Upper lobe of left lung (tissue), 6 donors: Measurements from ENCODE around the gene RNF4. TPM values are rescaled to one million over a fixed set of nuclear protein-coding genes. Genes with fewer than 3 reads are reported as not detected.
"Not testable (repeated sequence)": the region's sequence is repeated elsewhere in the genome, so short reads cannot be mapped to it uniquely, and the experiment has no call there.

Experiments used
- ATAC-seq, 2 donors: fragments of 200-7000 bp; cut with Tn5 transposase; one replicate each; pipeline ENCODE4 v1.9.1; 2022; ENCODE audit warnings: mild to moderate bottlenecking in 2 of 2, moderate library complexity in 2 of 2; ENCODE audit not compliant: low FRiP score in 2 of 2
- DNase-seq, 2 donors: peaks; one replicate each; pipeline ENCODE4 v3.0.0-alpha.2; 2019 to 2020
- H3K27ac ChIP-seq, 4 donors: fragments of 200-600 bp; sonication (generic); one replicate each; pipeline ENCODE4 v1.5.1; 2016 to 2019
- H3K27me3 ChIP-seq, 4 donors: fragments of 200-600 bp; sonication (generic); one replicate each; pipeline ENCODE4 v1.5.1; 2017 to 2019
- H3K36me3 ChIP-seq, 4 donors: fragments of 200-600 bp; sonication (generic); one replicate each; pipeline ENCODE4 v1.5.1; 2016 to 2019
- H3K4me1 ChIP-seq, 4 donors: fragments of 200-600 bp; sonication (generic); one replicate each; pipeline ENCODE4 v1.5.1; 2018 to 2019
- H3K4me3 ChIP-seq, 4 donors: fragments of 200-600 bp; sonication (generic); one replicate each; pipeline ENCODE4 v1.5.1; 2017 to 2019; ENCODE audit warnings: mild to moderate bottlenecking in 2 of 4, moderate library complexity in 1 of 4
- H3K9me3 ChIP-seq, 4 donors: fragments of 200-600 bp; sonication (generic); one replicate each; pipeline ENCODE4 v1.5.1; 2018 to 2019
- EP300 ChIP-seq, 4 donors: sonication (generic); formaldehyde crosslinking; IDR thresholded peaks; one replicate each; pipeline ENCODE4 v1.5.1; 2017; ENCODE audit warnings: antibody characterized with exemption in 4 of 4, control low read depth in 2 of 4
- POLR2A ChIP-seq, 4 donors: fragments of 450-650 bp; IDR thresholded peaks; one replicate each; pipeline ENCODE4 v1.5.1; 2016 to 2017; ENCODE audit warnings: antibody characterized with exemption in 4 of 4, mild to moderate bottlenecking in 2 of 4
- POLR2AphosphoS5 ChIP-seq, 2 donors: sonication (generic); formaldehyde crosslinking; IDR thresholded peaks; one replicate each; pipeline ENCODE4 v1.5.1; 2017; ENCODE audit warnings: antibody characterized with exemption in 2 of 2
- WGBS, 2 donors: methylation state at CpG; one replicate each; pipeline ENCODE4 v1.1.5; 2017 to 2018; 5-methylcytosine and 5-hydroxymethylcytosine counted together
- total RNA-seq, 6 donors: library from RNA; depleted of rRNA in 4 of 6; stranded (reverse); fragments of >200 nt in 4 of 6; gene quantifications; one replicate each; pipeline versions ENCODE4 v1.1.0 to v1.2.1, GENCODE V29; 2016 to 2021
- TF ChIP-seq, protein P1 (sequence below), 6 experiments: fragments of 450-650 bp in 4 of 6; fragments of 200-600 bp in 2 of 6; sonication (generic) in 2 of 6; IDR thresholded peaks; one replicate each; pipeline ENCODE4 v1.5.1; 2016 to 2019; ENCODE audit warnings: antibody characterized with exemption in 6 of 6
- donor health status: DM: no; HTN: no; CAD: no; lungs with moderate emphysema.
- donor health status: DM: no; HTN: yes; CAD: no; lungs with severe emphysema.

Gene RNF4
- total RNA-seq, 6 donors from 2014 or later, result 28.0 to 48.5 (median 43.3) TPM

DNA sequence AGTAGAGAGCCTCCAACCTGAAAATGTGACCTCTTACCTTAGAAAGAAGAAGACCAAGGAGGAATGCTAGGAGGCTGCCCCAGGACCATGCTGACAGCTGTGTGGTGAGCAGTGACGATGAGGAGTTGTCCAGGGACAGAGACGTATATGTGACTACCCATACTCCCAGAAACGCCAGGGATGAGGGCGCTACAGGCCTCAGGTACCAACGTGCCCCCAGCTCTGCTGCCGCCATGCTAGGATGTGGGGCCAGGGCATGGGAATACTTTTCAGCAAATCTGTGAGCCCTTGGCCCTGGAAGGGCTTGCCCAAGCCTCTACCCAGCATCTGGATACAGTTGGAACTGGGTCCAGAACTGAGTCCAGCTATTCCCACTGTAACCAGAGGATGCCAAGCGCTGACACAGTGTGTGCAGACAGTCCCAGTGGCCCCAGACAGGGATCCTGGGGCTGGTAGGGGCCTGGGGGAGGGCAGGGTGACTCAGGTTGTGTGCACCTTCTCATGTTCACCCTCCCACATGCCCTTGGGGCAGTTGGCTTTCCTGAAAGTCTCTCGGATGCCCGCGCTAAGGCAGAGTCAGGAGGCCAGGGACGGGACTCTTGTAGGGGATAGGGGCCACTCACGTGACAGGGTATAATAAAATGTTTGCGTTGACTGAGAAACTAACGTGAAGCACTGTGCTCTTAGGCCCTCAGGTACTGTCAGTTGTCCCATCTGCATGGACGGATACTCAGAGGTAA lies 43.7 kb downstream of the RNF4 start:
- H3K36me3 ChIP-seq, result peaks cover 23 to 74% (median 52%) of the 10 kb centered on the region in 4 donors
- ATAC-seq (no peak), DNase-seq (no peak)
- no peak for TF ChIP-seq POLR2AphosphoS5 (IDR thresholded peaks at IDR 0.05)
- peaks cover 0 to 5% (median 0%) of the 10 kb centered on the region in 4 donors for H3K4me1 ChIP-seq
- no peak overlapping the region for H3K27ac ChIP-seq
- 94 to 95% methylated on average over 13 to 15 of the region's 15 CpGs for WGBS, 2 donors
- H3K4me3 ChIP-seq, result no peak overlapping the region
- H3K27me3 ChIP-seq, result no peaks in the 10 kb centered on the region
- H3K9me3 ChIP-seq, result no peaks in the 10 kb centered on the region

DNA sequence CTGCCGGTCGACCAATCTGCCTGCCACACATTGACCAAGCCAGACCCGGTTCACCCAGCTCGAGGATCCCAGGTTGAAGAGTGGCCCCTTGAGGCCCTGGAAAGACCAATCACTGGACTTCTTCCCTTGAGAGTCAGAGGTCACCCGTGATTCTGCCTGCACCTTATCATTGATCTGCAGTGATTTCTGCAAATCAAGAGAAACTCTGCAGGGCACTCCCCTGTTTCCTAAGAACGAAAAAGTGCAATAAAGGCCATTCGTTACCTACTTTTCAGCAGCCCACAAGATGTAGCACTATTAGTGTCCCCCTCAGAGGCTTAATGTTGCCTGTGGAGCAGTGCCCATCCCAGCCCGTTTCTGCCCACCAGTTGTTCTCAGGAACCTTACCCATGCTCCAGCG lies 45.3 kb downstream of the RNF4 start:
- not testable (repeated sequence) for H3K4me1 ChIP-seq, H3K4me3 ChIP-seq, ATAC-seq, H3K9me3 ChIP-seq, H3K27ac ChIP-seq, H3K27me3 ChIP-seq, DNase-seq
- H3K36me3 ChIP-seq, result peaks cover 23 to 63% (median 48%) of the 10 kb centered on the region in 4 donors
- WGBS, 2 donors, result 88 to 90% methylated on average over 9 of the region's 9 CpGs

DNA sequence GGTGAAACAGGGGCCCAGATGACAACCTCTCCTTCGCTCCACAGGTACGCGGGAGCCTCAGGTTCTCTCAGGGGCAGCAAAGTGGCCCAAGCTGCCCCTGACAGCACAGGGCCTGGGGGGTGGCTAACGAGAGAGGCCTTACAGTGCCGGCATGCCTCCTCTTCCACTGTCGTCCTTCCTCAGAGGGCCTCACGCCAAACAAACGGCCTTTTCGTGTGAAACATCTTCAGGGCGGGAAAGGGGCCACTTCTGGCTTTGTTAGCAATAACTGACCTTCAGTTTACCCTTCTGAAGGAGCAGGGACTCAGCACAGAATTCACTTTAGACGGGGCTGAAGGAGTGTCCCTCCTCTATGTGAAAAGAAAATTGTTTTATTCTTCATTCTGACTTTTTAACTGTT lies 46.0 kb downstream of the RNF4 start:
- H3K36me3 ChIP-seq, result peaks cover 23 to 57% (median 44%) of the 10 kb centered on the region in 4 donors
- 80 to 84% methylated on average over 9 to 10 of the region's 11 CpGs for WGBS, 2 donors
- not testable (repeated sequence) for H3K9me3 ChIP-seq, H3K27ac ChIP-seq, DNase-seq, H3K4me3 ChIP-seq, ATAC-seq, H3K27me3 ChIP-seq, H3K4me1 ChIP-seq

DNA sequence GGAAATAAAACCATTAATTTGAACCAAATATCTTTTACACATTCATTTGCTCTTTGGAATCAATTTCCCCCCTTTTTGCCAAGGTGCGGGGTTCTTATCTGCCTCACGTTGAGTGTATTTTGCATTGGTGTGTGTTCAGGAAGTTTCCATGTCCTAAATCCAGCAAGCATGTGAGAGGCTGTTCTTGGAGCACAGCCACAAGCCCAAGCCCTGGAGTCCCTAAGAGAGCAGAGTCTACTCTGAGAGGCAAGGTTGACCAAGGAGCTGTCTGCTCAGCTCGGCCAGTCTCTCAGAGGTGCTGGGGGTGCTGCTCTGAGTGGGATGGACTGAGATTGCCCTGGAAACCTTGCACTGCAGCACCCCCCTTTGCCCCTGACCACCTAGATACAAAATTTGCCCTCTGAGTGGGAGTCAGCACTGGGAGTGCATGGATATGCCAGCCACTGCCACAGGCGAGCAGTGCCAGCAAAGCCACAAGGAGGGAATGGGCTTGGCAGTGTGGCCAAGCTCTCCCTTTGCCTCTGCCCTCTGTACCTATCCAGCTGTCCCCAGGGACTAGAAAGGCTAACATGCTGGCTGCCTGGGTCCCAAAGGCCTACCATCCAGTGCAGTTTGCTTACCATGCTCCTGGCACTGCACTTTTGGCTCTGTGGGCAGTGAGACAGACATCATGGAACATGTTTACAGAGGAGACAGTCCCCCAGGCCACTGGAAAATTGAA lies 47.1 kb downstream of the RNF4 start:
- H3K27ac ChIP-seq, result peak overlapping the region in 1 of 4 donors; percentile 30
- H3K27me3 ChIP-seq, result no peaks in the 10 kb centered on the region
- ATAC-seq (peak in 1 of 2 donors; percentile 20), DNase-seq (peak in 1 of 2 donors; percentile 29)
- 59 to 75% methylated on average over 2 to 4 of the region's 4 CpGs for WGBS, 2 donors
- no peaks in the 10 kb centered on the region for H3K9me3 ChIP-seq
- no peak for TF ChIP-seq POLR2A (IDR thresholded peaks at IDR 0.05)
- TF ChIP-seq, protein P1, sequence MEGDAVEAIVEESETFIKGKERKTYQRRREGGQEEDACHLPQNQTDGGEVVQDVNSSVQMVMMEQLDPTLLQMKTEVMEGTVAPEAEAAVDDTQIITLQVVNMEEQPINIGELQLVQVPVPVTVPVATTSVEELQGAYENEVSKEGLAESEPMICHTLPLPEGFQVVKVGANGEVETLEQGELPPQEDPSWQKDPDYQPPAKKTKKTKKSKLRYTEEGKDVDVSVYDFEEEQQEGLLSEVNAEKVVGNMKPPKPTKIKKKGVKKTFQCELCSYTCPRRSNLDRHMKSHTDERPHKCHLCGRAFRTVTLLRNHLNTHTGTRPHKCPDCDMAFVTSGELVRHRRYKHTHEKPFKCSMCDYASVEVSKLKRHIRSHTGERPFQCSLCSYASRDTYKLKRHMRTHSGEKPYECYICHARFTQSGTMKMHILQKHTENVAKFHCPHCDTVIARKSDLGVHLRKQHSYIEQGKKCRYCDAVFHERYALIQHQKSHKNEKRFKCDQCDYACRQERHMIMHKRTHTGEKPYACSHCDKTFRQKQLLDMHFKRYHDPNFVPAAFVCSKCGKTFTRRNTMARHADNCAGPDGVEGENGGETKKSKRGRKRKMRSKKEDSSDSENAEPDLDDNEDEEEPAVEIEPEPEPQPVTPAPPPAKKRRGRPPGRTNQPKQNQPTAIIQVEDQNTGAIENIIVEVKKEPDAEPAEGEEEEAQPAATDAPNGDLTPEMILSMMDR (IDR thresholded peaks at IDR 0.05), result no peak
- no peak for TF ChIP-seq POLR2AphosphoS5 (IDR thresholded peaks at IDR 0.05)
- TF ChIP-seq EP300 (IDR thresholded peaks at IDR 0.05), result no peak
- H3K4me3 ChIP-seq, result no peak overlapping the region
- peaks cover 23 to 47% (median 38%) of the 10 kb centered on the region in 4 donors for H3K36me3 ChIP-seq
- H3K4me1 ChIP-seq, result peaks cover 0 to 5% (median 0%) of the 10 kb centered on the region in 4 donors

DNA sequence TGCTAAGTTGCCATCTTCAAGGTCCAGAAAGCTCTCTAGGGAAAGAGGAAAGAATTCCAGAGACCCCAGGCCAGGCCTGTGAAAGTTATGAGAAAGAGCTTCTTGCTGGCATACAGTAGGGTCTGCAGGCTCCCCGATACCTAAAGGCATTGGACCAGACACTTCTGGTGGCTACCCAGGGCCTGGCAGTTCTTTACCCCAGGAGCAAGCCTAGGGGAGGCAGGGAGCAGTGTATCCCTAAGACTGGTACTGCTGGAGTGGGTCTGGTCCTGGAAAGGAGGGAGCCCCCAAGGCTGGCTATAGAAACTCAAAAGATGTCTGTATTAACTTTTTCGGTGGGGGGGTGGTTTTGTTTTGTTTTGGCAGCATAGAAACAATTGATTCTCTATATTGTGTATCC lies 47.7 kb downstream of the RNF4 start:
- DNase-seq, result no peak
- peaks cover 0 to 5% (median 0%) of the 10 kb centered on the region in 4 donors for H3K4me1 ChIP-seq

DNA sequence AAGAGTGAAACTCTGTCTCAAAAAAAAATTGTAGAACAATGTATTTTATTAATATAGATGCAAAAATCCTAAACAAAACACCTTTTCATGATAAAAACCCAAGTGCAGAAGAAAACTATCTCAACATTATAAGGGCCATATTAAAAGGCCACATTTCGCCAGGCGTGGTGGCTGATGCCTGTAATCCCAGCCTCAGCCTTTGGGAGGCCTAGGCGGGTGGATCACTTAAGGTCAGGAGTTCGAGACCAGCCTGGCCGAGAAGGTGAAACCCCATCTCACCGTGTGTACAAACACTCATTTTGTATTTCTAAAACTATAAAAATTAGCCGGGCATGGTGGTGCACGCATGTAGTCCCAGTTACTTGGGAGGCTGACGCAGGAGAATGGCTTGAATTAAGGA lies 57.7 kb downstream of the RNF4 start:
- no peaks in the 10 kb centered on the region for H3K27me3 ChIP-seq
- DNase-seq (no peak), ATAC-seq (no peak)
- 95 to 96% methylated on average over 9 of the region's 9 CpGs for WGBS, 2 donors
- no peaks in the 10 kb centered on the region for H3K9me3 ChIP-seq
- H3K4me1 ChIP-seq, result no peaks in the 10 kb centered on the region
- H3K27ac ChIP-seq, result no peak overlapping the region
- H3K4me3 ChIP-seq, result no peak overlapping the region
- H3K36me3 ChIP-seq, result no peaks in the 10 kb centered on the region
- TF ChIP-seq POLR2AphosphoS5 (IDR thresholded peaks at IDR 0.05), result no peak
- TF ChIP-seq, protein P1 (IDR thresholded peaks at IDR 0.05), result no peak
- TF ChIP-seq POLR2A (IDR thresholded peaks at IDR 0.05), result no peak
- TF ChIP-seq EP300 (IDR thresholded peaks at IDR 0.05), result no peak

More for the DNA sequence above, 47.7 kb downstream of the RNF4 start:
- TF ChIP-seq POLR2A (IDR thresholded peaks at IDR 0.05), result no peak
- TF ChIP-seq EP300 (IDR thresholded peaks at IDR 0.05), result no peak
- TF ChIP-seq, protein P1 (IDR thresholded peaks at IDR 0.05), result no peak
- ATAC-seq, result no peak
- no peak overlapping the region for H3K27ac ChIP-seq
- peaks cover 23 to 47% (median 37%) of the 10 kb centered on the region in 4 donors for H3K36me3 ChIP-seq
- WGBS, 2 donors, result 87 to 92% methylated on average over 2 of the region's 2 CpGs
- H3K9me3 ChIP-seq, result no peaks in the 10 kb centered on the region
- H3K27me3 ChIP-seq, result no peaks in the 10 kb centered on the region
- no peak overlapping the region for H3K4me3 ChIP-seq
